Astrocyte (in vitro differentiated cells and primary cell): ENCODE measurements around the gene RPL34. TPM values are rescaled to one million over a fixed set of nuclear protein-coding genes. Genes with fewer than 3 reads are reported as not detected.

Experiments used
- DNase-seq: peaks from one replicate; pipeline ENCODE4 v3.0.0-alpha.2; 2010; ENCODE audit warnings: low read depth
- FAIRE-seq: peaks from 2 replicates; lab custom pipeline; 2011; peaks lifted over from hg19 to GRCh38; lab: Jason Lieb, UNC
- H2AFZ ChIP-seq: 2 replicates; pipeline ENCODE4 v1.6.0; 2012; ENCODE audit warnings: low read depth, low read length, inconsistent platforms
- H3K27ac ChIP-seq: 2 replicates; pipeline ENCODE4 v1.5.1; 2011; ENCODE audit warnings: low read depth, low read length, inconsistent platforms
- H3K27me3 ChIP-seq: 2 replicates; pipeline ENCODE4 v1.6.0; 2011; ENCODE audit warnings: low read length, inconsistent platforms; ENCODE audit not compliant: insufficient read depth
- H3K36me3 ChIP-seq: 2 replicates; pipeline ENCODE4 v1.5.1; 2011; ENCODE audit warnings: low read length, inconsistent platforms; ENCODE audit not compliant: insufficient read depth
- H3K4me1 ChIP-seq: 2 replicates; pipeline ENCODE4 v1.5.1; 2011; ENCODE audit warnings: low read length, inconsistent platforms; ENCODE audit not compliant: insufficient read depth
- H3K4me2 ChIP-seq: 2 replicates; pipeline ENCODE4 v1.6.0; 2012; ENCODE audit warnings: low read length, inconsistent platforms
- H3K4me3 ChIP-seq: 2 replicates; pipeline ENCODE4 v1.5.1; 2011; ENCODE audit warnings: low read depth, mild to moderate bottlenecking, low read length, inconsistent platforms; ENCODE audit not compliant: insufficient read depth
- H3K79me2 ChIP-seq: 2 replicates; pipeline ENCODE4 v1.6.0; 2012; ENCODE audit warnings: mild to moderate bottlenecking, low read length, inconsistent platforms; ENCODE audit not compliant: insufficient read depth
- H3K9ac ChIP-seq: 2 replicates; pipeline ENCODE4 v1.6.0; 2012; ENCODE audit warnings: mild to moderate bottlenecking, low read length, inconsistent platforms
- H3K9me3 ChIP-seq: 2 replicates; pipeline ENCODE4 v1.5.1; 2012; ENCODE audit warnings: low read depth, mild to moderate bottlenecking, low read length, inconsistent platforms; ENCODE audit not compliant: insufficient read depth
- H4K20me1 ChIP-seq: 2 replicates; pipeline ENCODE4 v1.6.0; 2012; ENCODE audit warnings: low read length, inconsistent platforms; ENCODE audit not compliant: insufficient read depth
- H3K27ac Mint-ChIP-seq: one replicate; pipeline ENCODE4 v1.8.0; 2021; ENCODE audit warnings: mild to moderate bottlenecking, mixed read lengths; ENCODE audit not compliant: unreplicated experiment
- H3K27me3 Mint-ChIP-seq: one replicate; pipeline ENCODE4 v1.8.0; 2021; ENCODE audit warnings: low read depth, mixed read lengths; ENCODE audit not compliant: unreplicated experiment
- H3K36me3 Mint-ChIP-seq: one replicate; pipeline ENCODE4 v1.8.0; 2021; ENCODE audit warnings: low read depth, mixed read lengths; ENCODE audit not compliant: unreplicated experiment
- H3K4me1 Mint-ChIP-seq: one replicate; pipeline ENCODE4 v1.8.0; 2021; ENCODE audit warnings: low read depth, mixed read lengths; ENCODE audit not compliant: unreplicated experiment
- H3K4me3 Mint-ChIP-seq: one replicate; pipeline ENCODE4 v1.8.0; 2021; ENCODE audit warnings: mild to moderate bottlenecking, moderate library complexity, mixed read lengths; ENCODE audit not compliant: unreplicated experiment
- H3K9me3 Mint-ChIP-seq: one replicate; pipeline ENCODE4 v1.8.0; 2021; ENCODE audit warnings: mild to moderate bottlenecking, mixed read lengths; ENCODE audit not compliant: unreplicated experiment
- CTCF ChIP-seq: IDR thresholded peaks from 2 replicates; pipeline ENCODE4 v1.5.1; 2011; ENCODE audit warnings: low read depth, mild to moderate bottlenecking, inconsistent platforms, low read length, moderate library complexity; ENCODE audit not compliant: insufficient read depth
- EZH2 ChIP-seq: IDR thresholded peaks from 2 replicates; pipeline ENCODE4 v1.6.1; 2012; ENCODE audit warnings: mild to moderate bottlenecking, low read length, inconsistent platforms; ENCODE audit not compliant: insufficient read depth
- total RNA-seq: library from RNA; stranded (reverse); gene quantifications from 2 replicates; pipeline ENCODE4 v1.2.1, GENCODE V29; 2021

The RPL34 gene
- total RNA-seq, 1 donor from 2014 or later = 1,087 TPM

- Histone ChIP-seq H2AFZ (peak overlapping the region; percentile 59), H3K79me2 (peaks cover 45% of the 10 kb centered on the region), H3K27ac (peak overlapping the region; percentile 95), H3K9ac (peak overlapping the region; percentile 49), H3K4me2 (peak overlapping the region; percentile 87), H4K20me1 (peaks cover 21% of the 10 kb centered on the region), H3K4me1 (peaks cover 4% of the 10 kb centered on the region), H3K36me3 (peaks cover 4% of the 10 kb centered on the region), H3K27me3 (no peaks in the 10 kb centered on the region), H3K4me3 (peak overlapping the region; percentile 100), H3K9me3 (no peaks in the 10 kb centered on the region)
- Mint-ChIP-seq H3K27ac (peak overlapping the region; percentile 100), H3K4me1 (peaks cover 27% of the 10 kb centered on the region), H3K27me3 (no peaks in the 10 kb centered on the region), H3K4me3 (peak overlapping the region; percentile 95), H3K36me3 (no peaks in the 10 kb centered on the region), H3K9me3 (no peaks in the 10 kb centered on the region)
- FAIRE-seq = no peak
- DNase-seq = no peak
- TF ChIP-seq CTCF (no peak), EZH2 (no peak)
Measured at GRCh38 chr4:108649863-108650211, 29.5 kb downstream of the RPL34 start.

DNA sequence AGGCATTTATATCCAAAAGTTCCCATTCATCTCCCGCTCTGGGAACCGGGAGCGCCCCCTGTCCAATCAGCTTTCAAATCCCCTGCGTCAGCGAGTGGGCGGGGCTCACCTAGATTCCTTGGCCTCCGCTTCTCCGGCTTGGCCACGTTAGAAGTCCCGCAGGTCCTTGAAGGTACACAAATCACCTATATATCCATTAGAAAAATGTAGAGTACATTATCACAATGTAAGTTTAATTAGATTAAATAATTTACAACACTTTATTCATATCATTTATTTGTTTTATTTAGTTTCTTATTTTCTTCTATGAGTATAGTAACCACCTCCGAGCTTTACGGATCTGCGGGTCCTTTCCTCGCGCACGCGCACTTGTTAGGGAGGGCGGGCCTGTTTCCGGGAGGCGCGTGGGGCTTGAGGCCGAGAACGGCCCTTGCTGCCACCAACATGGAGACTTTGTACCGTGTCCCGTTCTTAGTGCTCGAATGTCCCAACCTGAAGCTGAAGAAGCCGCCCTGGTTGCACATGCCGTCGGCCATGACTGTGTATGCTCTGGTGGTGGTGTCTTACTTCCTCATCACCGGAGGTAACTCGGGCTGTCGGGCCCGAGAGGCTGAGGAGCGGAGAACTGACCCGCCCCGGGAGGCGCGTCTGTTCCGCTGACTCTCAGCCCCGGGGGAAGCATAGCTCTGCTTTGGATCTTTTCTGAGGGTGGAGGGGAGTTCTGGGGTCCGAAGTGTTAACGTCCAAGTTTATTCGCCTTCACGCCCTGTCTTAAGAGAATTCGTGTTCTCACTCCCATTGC lies 30.0 kb downstream of the RPL34 start, which contains the start of gene OSTC:
Gene OSTC, plus strand, starts transcription at position 388 of the 802 bp plus-strand sequence. Its CDS starts 57 bp downstream, at position 445.
- Mint-ChIP-seq H3K9me3 (no peaks in the 10 kb centered on the region), H3K4me1 (peaks cover 28% of the 10 kb centered on the region), H3K27me3 (no peaks in the 10 kb centered on the region), H3K36me3 (no peaks in the 10 kb centered on the region), H3K27ac (peak within 1 kb of the TSS; percentile 100), H3K4me3 (peak within 1 kb of the TSS; percentile 95)
- Histone ChIP-seq H4K20me1 (peaks cover 26% of the 10 kb centered on the region), H3K27me3 (no peaks in the 10 kb centered on the region), H3K4me2 (peak within 1 kb of the TSS; percentile 87), H3K4me3 (peak within 1 kb of the TSS; percentile 100), H3K79me2 (peaks cover 51% of the 10 kb centered on the region), H2AFZ (peak within 1 kb of the TSS; percentile 89), H3K9ac (peak within 1 kb of the TSS; percentile 100), H3K36me3 (peaks cover 5% of the 10 kb centered on the region), H3K4me1 (peaks cover 4% of the 10 kb centered on the region), H3K27ac (peak within 1 kb of the TSS; percentile 95), H3K9me3 (no peaks in the 10 kb centered on the region)
- peak; percentile 73 for FAIRE-seq
- TF ChIP-seq EZH2 = no peak
- no peak for TF ChIP-seq CTCF
- DNase-seq = peak; percentile 94
